HG02943 (cell line): ENCODE measurements around the gene AMPH.

ENCODE experiments used
- ATAC-seq: cut with Tn5 transposase; IDR thresholded peaks from one replicate; pipeline ENCODE4 v1.9.1; 2021; ENCODE audit warnings: mild to moderate bottlenecking, low read depth, moderate library complexity; ENCODE audit not compliant: unreplicated experiment

AMPH gene

DNA sequence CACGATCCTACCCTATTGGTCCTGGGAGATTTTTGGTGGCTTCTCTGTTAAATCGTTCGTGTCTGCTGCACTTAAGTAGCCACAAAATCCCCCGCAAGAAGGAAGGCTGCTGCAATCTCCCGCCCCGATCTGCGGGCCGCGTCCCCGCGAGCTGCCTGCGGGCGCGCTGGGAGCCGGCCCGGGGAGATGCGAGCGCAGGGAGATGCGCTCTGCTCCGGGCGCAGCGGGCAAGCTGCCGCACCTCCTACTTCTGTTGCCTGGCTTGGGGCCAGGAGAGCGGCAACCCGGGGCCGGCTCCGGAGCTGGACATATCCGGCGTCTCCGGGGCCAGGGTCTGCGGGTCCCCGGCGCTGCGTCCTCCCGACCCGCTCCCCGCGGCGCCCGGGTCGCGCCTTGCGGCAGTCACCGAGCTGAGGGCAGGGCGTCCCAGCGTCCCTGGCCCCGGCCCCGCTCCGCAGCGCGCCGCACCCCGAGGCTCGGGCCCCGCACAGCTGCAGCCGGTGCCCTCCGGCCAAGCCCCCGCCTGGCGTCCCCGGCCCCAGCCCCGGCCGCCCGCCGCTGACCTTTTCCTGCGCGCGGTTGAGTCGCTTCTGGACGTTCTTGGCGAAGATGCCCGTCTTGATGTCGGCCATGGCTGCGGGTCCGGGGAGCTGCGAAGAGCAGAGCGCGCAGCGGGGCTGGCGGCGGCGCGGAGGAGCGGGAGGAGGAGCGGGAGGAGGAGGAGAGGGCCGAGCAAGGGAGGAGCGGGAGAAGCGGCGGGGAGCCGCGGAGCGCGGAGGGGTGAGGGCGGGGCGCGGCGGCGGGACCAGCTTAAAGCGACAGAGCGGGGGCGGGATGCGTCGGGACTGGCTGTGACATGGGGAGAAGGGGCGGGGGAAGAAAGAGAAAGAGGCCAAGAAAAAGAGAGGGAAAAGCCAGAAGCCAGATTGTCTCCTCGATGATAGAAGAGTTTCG lies at the start of gene AMPH:
TSS of gene AMPH (minus strand) at position 654 of the 954 bp plus-strand sequence. CDS start at position 632, 22 bp downstream.
- ATAC-seq: no peak

DNA sequence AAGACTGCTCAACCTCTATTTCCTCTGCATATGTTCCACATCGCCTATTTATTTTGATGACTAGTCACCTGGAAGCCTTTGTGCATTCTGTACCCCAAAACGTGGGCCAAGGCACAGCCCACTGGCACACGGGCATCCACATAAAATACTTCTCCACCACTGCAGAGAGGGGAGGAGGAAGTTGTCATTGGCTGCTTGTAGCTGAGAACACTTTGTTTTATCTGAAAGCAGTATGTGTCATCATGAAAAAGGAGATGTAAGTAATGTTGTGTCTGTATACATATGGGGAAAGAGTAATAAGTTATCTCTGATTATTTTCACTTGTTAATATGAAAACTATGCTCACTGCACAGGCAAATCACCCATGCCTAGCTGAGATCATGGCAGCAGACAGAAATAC lies 48.2 kb upstream of the AMPH start:
- no peak for ATAC-seq

DNA sequence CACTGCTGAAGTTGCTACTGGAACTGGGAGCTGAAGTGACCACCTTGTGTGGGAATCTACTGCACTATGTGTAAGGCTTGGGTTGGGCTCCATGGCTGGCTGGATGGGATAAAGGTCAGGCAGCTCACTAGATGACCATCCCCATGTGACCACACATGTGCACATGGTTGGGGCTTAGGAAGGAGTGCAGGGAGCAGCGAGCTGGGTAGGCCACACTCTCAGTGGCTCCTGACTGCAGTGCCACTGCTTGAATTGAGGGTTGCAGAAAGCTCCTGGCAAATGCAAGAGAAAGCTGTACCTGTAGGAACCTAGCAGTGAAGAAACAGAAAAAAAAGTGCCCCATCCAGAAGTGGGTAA lies 47.5 kb upstream of the AMPH start:
- no peak for ATAC-seq

- no peak for ATAC-seq
These were observed 47.0 kb upstream of the AMPH start for GRCh38 chr7:38677981-38678697.

DNA sequence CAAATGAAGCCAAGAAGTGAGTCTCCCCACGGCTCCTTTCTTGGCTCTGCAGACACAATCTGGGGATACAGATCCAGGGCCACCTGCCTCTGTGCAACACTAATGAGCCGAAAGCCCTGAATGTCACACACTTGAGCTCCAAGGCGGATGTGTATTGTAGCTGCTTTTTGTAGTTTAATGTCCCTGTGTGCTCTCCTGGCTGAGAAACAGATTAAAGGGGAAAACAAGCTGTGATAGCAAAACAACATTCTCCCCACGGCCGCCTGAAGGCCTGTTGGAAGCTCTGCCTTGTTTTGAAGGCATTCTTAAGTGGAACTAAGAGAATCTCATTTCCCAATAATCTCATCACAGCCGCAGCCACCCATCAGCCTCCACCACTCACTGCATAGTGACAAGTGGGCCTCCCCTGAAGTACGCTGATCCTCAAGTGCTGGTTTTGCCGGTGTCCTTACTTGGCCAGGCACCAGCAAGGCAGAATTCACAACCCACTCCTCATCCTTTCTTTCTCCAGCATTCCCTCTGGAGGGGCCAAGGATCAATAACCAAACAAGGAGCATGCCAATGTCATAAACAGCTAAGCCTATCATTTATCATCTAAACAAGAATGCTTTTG lies 44.4 kb upstream of the AMPH start:
- ATAC-seq: no peak

- no peak for ATAC-seq
These were observed 43.3 kb upstream of the AMPH start for GRCh38 chr7:38674513-38674912.

- no peak for ATAC-seq
These were observed 42.6 kb upstream of the AMPH start for GRCh38 chr7:38673795-38674194.

- no peak for ATAC-seq
These were observed 41.0 kb upstream of the AMPH start for GRCh38 chr7:38671911-38672905.

GRCh38 chr7:38669965-38670520 lies 38.9 kb upstream of the AMPH start:
- ATAC-seq: no peak

GRCh38 chr7:38664972-38665371 lies 33.8 kb upstream of the AMPH start:
- ATAC-seq: no peak

- ATAC-seq: no peak
These were observed 29.4 kb upstream of the AMPH start for GRCh38 chr7:38660427-38661099.

- no peak for ATAC-seq
These were observed 28.8 kb upstream of the AMPH start for GRCh38 chr7:38659931-38660330.

- ATAC-seq: no peak
These were observed 27.7 kb upstream of the AMPH start for GRCh38 chr7:38658921-38659320.

DNA sequence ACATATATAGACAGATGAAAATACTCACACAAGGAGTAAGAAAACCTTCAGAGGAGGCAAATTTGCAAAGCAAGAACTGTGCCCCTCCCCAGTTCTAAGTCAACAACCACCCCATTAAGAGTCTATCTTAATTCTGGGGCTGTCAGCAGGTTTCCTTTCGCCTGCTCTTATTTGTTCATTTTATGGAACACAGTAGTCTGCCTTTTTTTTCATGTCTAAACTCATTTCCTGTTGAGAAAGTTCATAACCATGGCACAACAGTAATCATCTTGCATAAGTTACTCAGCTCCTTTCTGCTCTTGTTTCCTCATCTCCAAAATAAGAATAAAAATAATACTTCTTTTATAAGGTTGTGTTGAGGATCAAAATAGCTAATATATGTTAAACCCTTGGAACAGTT lies 25.8 kb upstream of the AMPH start:
- ATAC-seq: no peak

DNA sequence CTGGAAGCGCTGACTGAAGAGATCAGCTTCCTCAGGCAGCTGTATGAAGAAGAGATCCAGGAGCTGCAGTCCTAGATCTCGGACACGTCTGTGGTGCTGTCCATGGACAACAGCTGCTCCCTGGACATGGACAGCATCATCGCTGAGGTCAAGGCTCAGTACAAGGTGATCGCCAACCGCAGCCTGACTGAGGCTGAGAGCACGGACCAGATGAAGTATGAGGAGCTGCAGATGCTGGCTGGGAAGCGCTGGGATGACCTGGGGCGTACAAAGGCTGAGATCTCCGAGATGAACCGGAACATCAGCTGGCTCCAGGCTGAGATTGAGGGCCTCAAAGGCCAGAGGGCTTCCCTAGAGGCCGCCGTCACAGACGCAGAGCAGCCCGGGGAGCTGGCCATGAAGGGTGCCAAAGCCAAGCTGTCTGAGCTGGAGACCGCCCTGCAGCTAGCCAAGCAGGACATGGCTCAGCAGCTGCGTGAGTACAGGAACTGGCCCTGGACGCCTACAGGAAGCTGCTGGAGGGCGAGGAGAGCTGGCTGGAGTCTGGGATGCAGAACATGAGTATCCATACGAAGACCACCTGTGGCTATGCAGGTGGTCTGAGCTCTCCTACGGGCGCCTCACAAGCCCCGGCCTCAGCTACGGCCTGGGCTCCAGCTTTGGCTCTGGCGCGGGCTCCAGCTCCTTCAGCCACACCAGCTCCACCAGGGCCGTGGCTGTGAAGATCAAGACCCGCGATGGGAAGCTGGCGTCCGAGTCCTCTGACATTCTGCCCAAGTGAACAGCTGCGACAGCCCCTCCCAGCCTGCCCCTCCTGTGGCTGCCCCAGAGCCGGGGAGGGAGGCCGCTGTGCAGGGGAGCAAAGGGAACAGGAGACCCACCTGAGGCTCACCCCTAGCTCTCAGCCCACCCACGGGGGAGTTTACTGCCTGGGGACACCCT lies 24.9 kb upstream of the AMPH start:
- ATAC-seq: no peak

- ATAC-seq: no peak
These were observed 6.8 kb upstream of the AMPH start for GRCh38 chr7:38637957-38638356.

DNA sequence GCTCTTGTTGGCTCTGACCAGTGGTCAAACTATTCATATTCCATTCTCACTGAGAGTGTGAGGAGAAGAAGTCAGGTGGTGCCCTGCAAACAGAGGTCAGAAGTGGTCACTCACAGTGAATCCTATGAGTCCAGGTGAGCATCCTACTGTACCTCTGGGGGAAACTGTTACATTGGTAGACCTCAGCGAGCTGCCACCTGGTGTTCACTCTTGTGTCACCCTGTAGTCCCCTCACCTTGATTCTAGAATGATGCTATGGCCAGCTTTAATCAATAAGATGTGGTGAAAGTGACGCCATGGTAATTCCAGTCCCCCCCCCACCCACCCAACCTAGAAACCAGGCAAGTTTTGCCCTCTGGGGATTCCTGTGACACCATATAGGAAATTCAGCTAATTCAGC lies 1.2 kb upstream of the AMPH start:
- no peak for ATAC-seq
